GM12891 (cell line): ENCODE data around the gene DIP2A.

Source experiments
- DNase-seq: peaks from one replicate; pipeline ENCODE4 v3.0.0; 2011; ENCODE audit warnings: low spot score; ENCODE audit not compliant: insufficient read length
- FAIRE-seq: peaks from 2 replicates; lab custom pipeline; 2011; peaks lifted over from hg19 to GRCh38; lab: Jason Lieb, UNC
- PAX5 ChIP-seq: IDR thresholded peaks from 2 replicates; pipeline ENCODE4 v1.6.1; 2011; ENCODE audit warnings: low read length, moderate library complexity, mild to moderate bottlenecking; ENCODE audit not compliant: insufficient read depth, severe bottlenecking
- POLR2A ChIP-seq: IDR thresholded peaks from 2 replicates; pipeline ENCODE4 v1.6.1; 2011; ENCODE audit warnings: low read depth, low read length, control low read depth
- POLR2AphosphoS5 ChIP-seq: IDR thresholded peaks from 2 replicates; pipeline ENCODE4 v1.6.1; 2011; ENCODE audit warnings: low read depth, low read length, control low read depth
- POU2F2 ChIP-seq: IDR thresholded peaks from 2 replicates; pipeline ENCODE4 v1.6.1; 2011; ENCODE audit warnings: low read depth, mild to moderate bottlenecking, control low read depth, low read length, moderate library complexity
- SPI1 ChIP-seq: IDR thresholded peaks from 2 replicates; pipeline ENCODE4 v1.6.1; 2011; ENCODE audit warnings: low read depth, low read length, control low read depth
- TAF1 ChIP-seq: IDR thresholded peaks from 2 replicates; pipeline ENCODE4 v1.6.1; 2011; ENCODE audit warnings: low read depth, low read length, control low read depth

DIP2A gene

GRCh38 chr21:46477765-46478164 is 19.1 kb downstream of the DIP2A start:
- TF ChIP-seq SPI1 (no peak), POLR2AphosphoS5 (no peak), POU2F2 (no peak), TAF1 (no peak), PAX5 (no peak), POLR2A (no peak)
- DNase-seq: no peak
- no peak for FAIRE-seq

- DNase-seq: no peak
- no peak for TF ChIP-seq SPI1
- TF ChIP-seq PAX5: no peak
- TF ChIP-seq POLR2A: no peak
- no peak for TF ChIP-seq POLR2AphosphoS5
- no peak for TF ChIP-seq TAF1
- no peak for FAIRE-seq
These were observed 20.2 kb downstream of the DIP2A start for GRCh38 chr21:46478910-46479309.

- TF ChIP-seq POLR2A (no peak), TAF1 (no peak), SPI1 (no peak), PAX5 (no peak), POLR2AphosphoS5 (no peak), POU2F2 (no peak)
- DNase-seq (no peak), FAIRE-seq (no peak)
These were observed 21.8 kb downstream of the DIP2A start for GRCh38 chr21:46480466-46480865.

- TF ChIP-seq TAF1 (no peak), POLR2AphosphoS5 (no peak), SPI1 (no peak), PAX5 (no peak), POLR2A (no peak), POU2F2 (no peak)
- FAIRE-seq (no peak), DNase-seq (no peak)
These were observed 23.6 kb downstream of the DIP2A start for GRCh38 chr21:46482225-46482845.

GRCh38 chr21:46482846-46483231 is 24.1 kb downstream of the DIP2A start:
- TF ChIP-seq POU2F2: no peak
- no peak for TF ChIP-seq TAF1
- TF ChIP-seq PAX5: no peak
- TF ChIP-seq SPI1: no peak
- TF ChIP-seq POLR2AphosphoS5: no peak
- TF ChIP-seq POLR2A: no peak
- FAIRE-seq (no peak), DNase-seq (no peak)

GRCh38 chr21:46483300-46484295 is 24.9 kb downstream of the DIP2A start:
- DNase-seq: no peak

GRCh38 chr21:46486481-46487126 is 27.9 kb downstream of the DIP2A start:
- no peak for FAIRE-seq
- no peak for DNase-seq

More at GRCh38 chr21:46483300-46484295, 24.9 kb downstream of the DIP2A start:
- FAIRE-seq: no peak
- no peak for TF ChIP-seq POLR2AphosphoS5
- no peak for TF ChIP-seq POU2F2
- TF ChIP-seq PAX5: no peak
- no peak for TF ChIP-seq POLR2A
- TF ChIP-seq SPI1: no peak
- no peak for TF ChIP-seq TAF1

GRCh38 chr21:46489162-46489663 is 30.5 kb downstream of the DIP2A start:
- DNase-seq (no peak), FAIRE-seq (no peak)
- TF ChIP-seq POU2F2: no peak
- no peak for TF ChIP-seq POLR2A
- no peak for TF ChIP-seq POLR2AphosphoS5
- TF ChIP-seq TAF1: no peak
- no peak for TF ChIP-seq SPI1
- no peak for TF ChIP-seq PAX5

More at GRCh38 chr21:46486481-46487126, 27.9 kb downstream of the DIP2A start:
- TF ChIP-seq POLR2A (no peak), POU2F2 (no peak), PAX5 (no peak), POLR2AphosphoS5 (no peak), SPI1 (no peak), TAF1 (no peak)
